ENCODE data around the gene CTSD.

- TF ChIP-seq, protein P1, sequence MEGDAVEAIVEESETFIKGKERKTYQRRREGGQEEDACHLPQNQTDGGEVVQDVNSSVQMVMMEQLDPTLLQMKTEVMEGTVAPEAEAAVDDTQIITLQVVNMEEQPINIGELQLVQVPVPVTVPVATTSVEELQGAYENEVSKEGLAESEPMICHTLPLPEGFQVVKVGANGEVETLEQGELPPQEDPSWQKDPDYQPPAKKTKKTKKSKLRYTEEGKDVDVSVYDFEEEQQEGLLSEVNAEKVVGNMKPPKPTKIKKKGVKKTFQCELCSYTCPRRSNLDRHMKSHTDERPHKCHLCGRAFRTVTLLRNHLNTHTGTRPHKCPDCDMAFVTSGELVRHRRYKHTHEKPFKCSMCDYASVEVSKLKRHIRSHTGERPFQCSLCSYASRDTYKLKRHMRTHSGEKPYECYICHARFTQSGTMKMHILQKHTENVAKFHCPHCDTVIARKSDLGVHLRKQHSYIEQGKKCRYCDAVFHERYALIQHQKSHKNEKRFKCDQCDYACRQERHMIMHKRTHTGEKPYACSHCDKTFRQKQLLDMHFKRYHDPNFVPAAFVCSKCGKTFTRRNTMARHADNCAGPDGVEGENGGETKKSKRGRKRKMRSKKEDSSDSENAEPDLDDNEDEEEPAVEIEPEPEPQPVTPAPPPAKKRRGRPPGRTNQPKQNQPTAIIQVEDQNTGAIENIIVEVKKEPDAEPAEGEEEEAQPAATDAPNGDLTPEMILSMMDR (IDR thresholded peaks at IDR 0.05) = no peak
- TF ChIP-seq TCF7 (CRISPR knock-in tag; IDR thresholded peaks at IDR 0.05; ENCODE audit: low read depth) (no peak), ATF1 (CRISPR knock-in tag; IDR thresholded peaks at IDR 0.05) (no peak), NR1H2 (CRISPR knock-in tag; IDR thresholded peaks at IDR 0.05) (no peak), NFYB (CRISPR knock-in tag; conservative IDR thresholded peaks at IDR 0.05; ENCODE audit: low read depth) (no peak), MAX (CRISPR knock-in tag; IDR thresholded peaks at IDR 0.05) (no peak), PRRX2 (CRISPR knock-in tag; IDR thresholded peaks at IDR 0.05) (no peak), GABPB1 (CRISPR knock-in tag; IDR thresholded peaks at IDR 0.05) (no peak), ZNF416 (CRISPR knock-in tag; IDR thresholded peaks at IDR 0.05) (no peak)
Observed at GRCh38 chr11:1703146-1703545, 60.6 kb downstream of the CTSD start.
